Bone marrow (tissue), 2 donors: ENCODE results near the gene PTPDC1.

Experiments used
- DNase-seq, 2 donors: peaks; one replicate each; lab custom pipeline; 2025; lab: John Stamatoyannopoulos, UW

PTPDC1 gene, protein sequence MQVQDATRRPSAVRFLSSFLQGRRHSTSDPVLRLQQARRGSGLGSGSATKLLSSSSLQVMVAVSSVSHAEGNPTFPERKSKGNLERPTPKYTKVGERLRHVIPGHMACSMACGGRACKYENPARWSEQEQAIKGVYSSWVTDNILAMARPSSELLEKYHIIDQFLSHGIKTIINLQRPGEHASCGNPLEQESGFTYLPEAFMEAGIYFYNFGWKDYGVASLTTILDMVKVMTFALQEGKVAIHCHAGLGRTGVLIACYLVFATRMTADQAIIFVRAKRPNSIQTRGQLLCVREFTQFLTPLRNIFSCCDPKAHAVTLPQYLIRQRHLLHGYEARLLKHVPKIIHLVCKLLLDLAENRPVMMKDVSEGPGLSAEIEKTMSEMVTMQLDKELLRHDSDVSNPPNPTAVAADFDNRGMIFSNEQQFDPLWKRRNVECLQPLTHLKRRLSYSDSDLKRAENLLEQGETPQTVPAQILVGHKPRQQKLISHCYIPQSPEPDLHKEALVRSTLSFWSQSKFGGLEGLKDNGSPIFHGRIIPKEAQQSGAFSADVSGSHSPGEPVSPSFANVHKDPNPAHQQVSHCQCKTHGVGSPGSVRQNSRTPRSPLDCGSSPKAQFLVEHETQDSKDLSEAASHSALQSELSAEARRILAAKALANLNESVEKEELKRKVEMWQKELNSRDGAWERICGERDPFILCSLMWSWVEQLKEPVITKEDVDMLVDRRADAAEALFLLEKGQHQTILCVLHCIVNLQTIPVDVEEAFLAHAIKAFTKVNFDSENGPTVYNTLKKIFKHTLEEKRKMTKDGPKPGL

DNA sequence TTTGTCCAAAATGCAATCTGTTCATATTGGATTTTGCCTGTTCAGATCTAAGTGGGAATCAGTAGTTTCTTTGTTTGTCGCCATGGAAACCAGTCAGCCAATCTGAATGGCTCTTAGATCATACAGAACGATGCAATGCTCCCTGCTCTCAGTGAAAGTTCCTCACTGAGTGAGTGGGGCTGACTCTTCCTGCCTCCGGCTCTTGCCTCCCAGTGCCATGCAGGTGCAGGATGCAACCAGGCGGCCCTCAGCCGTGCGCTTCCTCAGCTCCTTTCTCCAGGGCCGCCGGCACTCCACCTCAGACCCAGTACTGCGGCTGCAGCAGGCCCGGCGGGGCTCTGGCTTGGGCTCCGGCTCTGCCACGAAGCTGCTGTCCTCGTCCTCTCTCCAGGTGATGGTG is at the start of gene PTPDC1:
PTPDC1 (plus strand) TSS at position 151 of the 400 bp plus-strand sequence; CDS start at position 218, 67 bp downstream.
- no peak for DNase-seq

DNA sequence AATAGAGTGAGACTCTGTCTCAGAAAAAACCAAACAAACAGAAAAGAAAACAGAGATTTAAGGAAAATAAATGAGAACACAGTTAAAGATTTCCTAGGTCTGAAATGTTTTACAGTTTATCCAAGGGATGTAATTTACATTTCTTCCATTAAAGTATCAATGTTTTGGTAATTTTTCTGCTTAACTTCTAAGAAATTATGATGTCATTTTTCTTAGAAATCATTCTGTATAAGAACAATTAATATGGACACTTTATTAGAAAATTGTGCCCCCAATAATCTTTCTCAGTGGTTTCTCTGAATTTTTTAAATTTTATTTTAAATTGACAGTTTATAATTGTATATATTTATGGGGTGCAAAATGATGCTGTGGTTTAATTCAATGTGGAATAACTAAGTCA is 49.8 kb upstream of the PTPDC1 start:
- DNase-seq: no peak

DNA sequence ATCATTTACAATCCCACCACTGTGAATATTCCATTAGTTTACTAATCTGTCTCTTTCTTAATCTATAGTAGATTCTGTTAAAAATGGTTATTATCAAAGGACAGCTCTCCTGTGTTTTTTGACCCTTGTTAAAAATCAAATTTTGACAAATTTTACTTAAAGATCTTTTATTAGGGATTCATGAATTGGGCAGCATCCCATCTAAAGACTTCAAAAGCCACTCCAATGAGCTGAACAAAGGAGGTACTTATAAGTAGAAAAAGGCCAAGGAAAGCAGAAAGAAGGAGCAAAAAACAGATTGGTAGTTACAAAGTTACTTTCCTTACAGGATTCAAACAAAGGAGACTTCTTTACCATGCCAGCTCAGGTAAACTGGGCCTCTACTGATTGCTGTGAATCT is 44.5 kb upstream of the PTPDC1 start:
- DNase-seq: no peak

- no peak for DNase-seq
Observed at GRCh38 chr9:94042516-94043360, 41.5 kb upstream of the PTPDC1 start.

DNA sequence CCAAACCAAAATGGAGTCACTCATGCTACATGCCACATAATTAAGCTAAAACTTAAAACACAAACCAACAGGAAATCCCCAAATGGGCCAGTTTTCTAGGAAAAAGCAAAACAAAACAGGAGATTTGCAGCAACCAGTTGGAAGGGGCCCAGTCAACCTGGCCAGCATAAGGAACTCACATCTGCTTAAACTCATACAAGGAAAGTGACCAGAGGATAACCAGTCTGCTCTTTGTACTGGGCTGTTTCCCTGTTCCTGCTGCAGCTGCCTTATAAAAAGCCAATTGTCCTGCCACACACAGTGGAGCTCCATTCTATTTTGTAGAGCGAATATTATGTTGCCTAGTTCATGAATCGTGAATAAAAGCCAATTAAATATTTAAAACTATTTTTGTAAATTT is 29.5 kb upstream of the PTPDC1 start:
- no peak for DNase-seq

- no peak for DNase-seq
Observed at GRCh38 chr9:94056442-94056974, 27.8 kb upstream of the PTPDC1 start.

DNA sequence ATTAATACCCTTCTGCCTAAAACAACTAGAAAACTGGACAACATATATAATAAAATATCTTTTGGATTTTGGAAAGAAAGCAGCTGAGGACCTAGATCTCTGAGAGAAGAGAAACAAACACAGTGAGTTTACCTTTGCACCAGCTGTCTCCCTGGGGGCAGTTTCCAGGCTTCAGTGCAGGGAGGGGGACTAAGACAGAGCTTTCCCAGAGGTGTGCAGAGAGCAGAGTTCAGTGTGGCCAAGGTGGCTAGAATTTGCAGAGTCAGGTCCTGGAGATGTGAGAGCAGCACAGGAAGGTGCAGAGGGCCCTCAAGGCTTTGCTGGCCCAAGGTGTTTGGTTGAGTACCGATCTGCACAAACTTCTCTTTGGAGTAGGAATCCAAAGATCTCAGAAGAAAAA is 26.3 kb upstream of the PTPDC1 start:
- no peak for DNase-seq

DNA sequence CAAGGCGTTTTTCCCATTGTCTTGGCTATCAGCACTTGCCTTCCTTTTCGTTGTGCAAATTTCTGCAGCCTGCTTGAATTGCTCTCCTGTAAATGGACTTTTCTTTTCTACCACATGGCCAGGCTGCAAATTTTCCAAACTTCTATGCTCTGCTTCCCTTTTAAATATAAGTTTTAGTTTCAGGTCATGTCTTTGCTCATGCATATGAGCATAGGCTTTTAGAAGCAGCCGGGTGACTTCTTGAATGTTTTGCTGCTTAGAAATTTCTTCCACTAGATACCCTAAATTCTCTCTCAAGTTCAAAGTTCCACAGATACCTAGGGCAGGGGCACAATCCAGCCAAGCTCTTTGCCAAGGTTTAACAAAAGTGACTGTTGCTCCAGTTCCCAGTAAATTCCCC is 22.4 kb upstream of the PTPDC1 start:
- DNase-seq: no peak

DNA sequence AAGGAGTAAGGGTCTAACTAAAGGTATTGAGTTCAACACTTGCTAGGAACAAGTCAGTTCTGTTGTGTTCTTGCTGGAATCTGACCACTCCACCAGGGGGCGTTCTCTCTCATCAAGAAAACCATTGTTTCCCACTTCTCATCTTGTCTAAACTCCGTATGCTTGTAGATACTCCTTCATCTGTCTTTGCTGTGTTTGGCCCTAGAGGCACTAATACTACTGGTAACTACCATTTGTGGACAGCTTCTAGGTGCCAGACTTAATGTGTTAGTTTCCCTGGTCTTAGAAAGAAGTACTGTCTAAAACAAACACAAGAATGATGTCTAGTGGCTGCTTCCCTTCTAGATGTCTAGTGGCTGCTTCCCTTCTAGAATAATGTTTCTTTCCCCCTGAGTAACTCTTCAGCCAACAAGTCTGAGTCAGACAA is 18.7 kb upstream of the PTPDC1 start:
- DNase-seq: peak; percentile 15 to 76

GRCh38 chr9:94068257-94068656 is 16.0 kb upstream of the PTPDC1 start:
- DNase-seq: no peak

DNA sequence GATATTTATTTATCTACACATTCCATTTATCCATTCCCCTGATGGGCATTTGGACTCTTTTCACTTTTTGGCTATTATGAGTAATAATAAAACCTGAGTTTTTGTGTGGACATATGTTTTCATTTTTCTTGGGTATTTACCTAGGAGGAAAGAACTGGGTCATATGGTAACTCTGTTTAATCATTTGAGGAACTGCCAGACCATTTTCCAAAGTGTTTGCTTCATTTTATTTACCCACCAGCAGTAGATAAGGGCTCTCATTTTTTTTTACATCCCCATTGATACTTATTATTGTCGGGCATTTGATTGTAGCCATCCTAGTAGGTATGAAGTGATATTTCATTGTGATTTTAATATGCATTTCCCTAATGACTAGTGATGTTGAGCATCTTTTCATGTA is 7.7 kb upstream of the PTPDC1 start:
- DNase-seq: no peak

DNA sequence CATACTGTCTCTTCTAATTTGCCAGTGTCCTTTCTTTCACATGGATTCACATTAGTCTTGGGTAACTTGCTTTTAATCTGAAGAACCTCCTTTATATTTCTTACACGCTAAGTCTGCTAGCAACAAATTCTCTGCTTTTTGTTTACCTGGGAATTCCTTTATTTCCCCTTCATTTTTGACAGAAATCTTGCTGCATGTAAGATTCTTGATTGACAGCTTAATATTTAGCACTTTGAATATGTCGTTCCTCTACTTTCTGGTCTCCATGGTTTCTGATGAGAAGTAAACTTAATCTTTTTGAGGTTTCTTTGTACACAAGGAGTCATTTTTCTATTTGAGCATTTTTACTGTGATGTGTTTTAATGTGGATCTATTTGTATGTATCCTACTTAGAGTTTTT is 6.2 kb upstream of the PTPDC1 start:
- no peak for DNase-seq

DNA sequence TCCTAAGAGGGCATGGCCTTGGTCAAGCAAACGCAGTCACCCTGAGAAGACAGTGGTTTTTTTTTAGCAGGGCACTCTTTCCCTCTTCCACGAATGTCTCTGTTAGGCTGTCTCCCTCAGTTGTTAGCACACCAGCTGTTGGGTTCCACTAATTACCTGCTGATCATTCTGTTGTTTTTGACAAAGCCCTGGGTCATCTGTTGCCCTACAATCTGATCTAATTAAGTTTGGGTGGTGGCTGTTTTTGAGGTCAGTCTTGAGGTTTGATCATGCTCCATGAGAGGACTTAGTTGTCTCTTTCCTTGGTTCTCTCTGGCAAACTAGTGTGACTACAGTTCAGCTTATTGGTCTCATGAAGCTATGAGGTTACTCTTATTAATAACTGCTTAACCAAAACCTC is 5.0 kb upstream of the PTPDC1 start:
- no peak for DNase-seq

DNA sequence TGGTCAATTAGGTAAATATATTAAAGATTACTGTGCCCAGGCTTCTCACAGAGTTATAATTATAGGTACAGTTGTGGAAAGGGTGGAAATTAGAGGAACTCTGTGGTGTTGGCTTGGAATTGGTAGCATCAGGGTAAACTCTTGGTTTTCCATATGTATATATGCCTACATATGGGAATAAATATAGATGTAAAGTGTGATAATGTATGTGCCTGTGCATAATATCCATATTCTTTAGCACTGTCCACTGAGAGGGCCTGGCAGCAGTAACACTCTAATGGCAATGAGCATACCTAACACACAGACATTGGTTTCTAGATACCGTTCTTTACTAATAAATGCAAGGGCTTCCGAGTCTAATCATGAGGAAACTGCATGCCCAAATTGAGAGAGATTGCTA is 4.0 kb upstream of the PTPDC1 start:
- no peak for DNase-seq

GRCh38 chr9:94081435-94081834 is 2.8 kb upstream of the PTPDC1 start:
- no peak for DNase-seq

DNA sequence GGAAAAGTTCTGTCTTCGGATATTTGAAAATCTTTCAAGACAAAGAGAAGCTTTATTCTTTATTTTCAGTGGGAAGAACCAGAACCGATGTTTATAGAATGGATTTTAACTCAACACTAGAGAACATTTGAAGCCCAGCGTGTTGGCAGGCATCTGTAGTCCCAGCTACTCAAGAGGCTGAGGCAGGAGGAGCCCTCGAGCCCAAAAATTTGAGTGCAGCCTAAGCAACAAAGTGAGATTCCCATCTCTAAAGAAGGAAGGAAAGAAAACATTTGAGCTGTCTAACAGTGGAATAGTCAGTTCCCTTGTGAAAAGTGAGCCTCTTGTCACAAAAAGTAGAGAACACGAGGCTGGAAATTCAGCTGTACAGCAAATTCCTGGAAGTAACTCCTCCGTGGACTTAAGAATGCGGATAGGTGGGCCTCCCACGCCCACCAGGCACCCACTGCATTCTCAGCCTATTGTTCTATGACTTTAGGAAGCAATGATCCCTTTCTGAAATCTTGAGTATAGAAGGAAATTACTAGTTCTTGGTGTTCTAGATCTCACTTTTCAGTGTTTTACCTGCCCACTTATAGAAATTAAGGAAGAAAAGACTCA is 2.3 kb upstream of the PTPDC1 start:
- DNase-seq: no peak

GRCh38 chr9:94082553-94082952 is 1.7 kb upstream of the PTPDC1 start:
- no peak for DNase-seq

DNA sequence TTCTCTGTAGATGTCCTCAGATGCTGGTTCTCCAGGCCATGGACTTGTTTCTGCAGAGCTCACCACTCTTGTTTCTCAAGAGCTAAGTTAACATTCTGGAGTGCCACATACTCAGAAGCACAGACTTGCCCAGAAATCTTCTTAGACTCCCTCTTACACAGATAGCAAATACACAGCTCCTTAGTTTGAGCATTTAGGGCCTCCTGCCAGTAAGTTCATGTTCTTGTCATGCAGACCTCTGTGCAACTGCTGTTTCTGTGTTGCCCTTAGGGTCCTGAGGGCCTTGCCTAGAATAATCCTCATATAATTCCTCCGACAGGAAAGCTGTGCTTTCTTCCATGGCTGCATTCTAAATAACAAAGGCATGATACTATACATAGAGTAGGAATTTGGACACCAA is 1.3 kb upstream of the PTPDC1 start:
- no peak for DNase-seq

DNA sequence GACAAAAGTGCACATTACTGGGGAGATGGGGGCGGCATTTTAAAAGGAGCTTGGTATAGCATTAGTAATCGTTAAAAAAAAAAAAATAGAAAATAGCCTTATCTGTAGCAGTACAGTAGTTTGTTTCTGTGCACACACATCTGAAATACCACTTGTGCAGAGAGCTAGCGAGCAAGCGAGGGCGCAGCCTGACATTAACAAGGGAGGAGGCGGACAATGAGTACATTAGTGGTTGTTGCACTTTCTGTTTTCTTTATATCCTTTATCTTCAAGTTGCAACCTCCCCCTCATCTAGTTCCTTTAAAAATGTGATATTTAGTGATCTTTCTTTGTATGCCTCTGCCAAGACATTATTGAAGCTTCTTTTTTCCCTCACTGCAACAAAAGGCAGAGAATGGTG is 880 bp upstream of the PTPDC1 start:
- DNase-seq: no peak

DNA sequence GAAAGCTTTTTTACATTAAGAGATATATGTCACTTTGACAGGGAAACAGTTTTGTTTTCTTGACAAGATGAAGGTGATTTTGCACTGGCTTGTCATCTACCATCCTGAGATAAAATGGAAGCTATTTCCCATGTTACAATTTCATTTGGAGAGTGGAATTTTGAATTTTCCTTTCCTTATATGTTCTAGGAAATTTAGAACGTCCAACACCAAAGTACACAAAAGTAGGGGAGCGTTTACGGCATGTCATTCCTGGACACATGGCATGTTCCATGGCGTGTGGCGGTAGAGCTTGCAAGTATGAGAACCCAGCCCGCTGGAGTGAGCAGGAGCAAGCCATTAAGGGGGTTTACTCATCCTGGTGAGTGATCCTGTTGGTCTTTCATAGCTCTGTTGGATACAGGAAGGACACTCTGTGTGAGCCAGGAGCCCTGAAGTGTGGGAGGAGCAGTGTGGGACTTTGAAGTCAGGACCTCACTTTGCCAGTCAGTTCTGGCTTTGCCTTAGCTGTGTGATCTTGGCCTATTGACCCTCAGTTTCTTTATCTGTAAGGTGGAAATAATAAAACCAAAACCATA is 887 bp downstream of the PTPDC1 start:
- DNase-seq: no peak
